Measurements from ENCODE around the gene PDK3.

DNA sequence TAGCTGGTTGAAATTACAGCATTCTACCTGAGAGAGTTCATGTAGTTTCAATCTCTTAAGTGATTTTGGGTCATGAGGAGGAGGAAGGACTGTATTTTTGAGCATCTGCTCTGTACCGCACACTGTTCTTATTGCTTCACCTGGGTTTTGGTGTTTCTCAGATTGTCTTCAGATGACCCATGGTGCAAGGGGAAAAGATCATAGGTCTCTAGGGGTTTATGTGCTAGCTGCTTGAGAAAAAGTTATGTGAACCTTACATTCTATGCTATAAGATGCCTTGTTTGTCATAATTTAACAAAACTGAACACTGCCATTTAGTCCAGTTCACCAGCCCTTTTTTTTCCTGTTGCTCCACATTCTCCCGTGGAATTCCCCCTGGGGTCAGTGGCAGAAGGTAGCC lies 60.4 kb downstream of the PDK3 start:
- no peak for TF ChIP-seq EZH2phosphoT487 (IDR thresholded peaks at IDR 0.05; ENCODE audit: low read length)
- no peak for TF ChIP-seq CTCF (IDR thresholded peaks at IDR 0.05; ENCODE audit: low read length)
